ENCODE measurements around the gene ACTN3. TPM values are rescaled to one million over a fixed set of nuclear protein-coding genes. Genes with fewer than 3 reads are reported as not detected.
"Not testable (repeated sequence)": the region's sequence is repeated elsewhere in the genome, so short reads cannot be mapped to it uniquely, and the experiment has no call there.

ACTN3 gene
- total RNA-seq, 2 experiments from 2014 or later, result 0.30 to 0.35 TPM

DNA sequence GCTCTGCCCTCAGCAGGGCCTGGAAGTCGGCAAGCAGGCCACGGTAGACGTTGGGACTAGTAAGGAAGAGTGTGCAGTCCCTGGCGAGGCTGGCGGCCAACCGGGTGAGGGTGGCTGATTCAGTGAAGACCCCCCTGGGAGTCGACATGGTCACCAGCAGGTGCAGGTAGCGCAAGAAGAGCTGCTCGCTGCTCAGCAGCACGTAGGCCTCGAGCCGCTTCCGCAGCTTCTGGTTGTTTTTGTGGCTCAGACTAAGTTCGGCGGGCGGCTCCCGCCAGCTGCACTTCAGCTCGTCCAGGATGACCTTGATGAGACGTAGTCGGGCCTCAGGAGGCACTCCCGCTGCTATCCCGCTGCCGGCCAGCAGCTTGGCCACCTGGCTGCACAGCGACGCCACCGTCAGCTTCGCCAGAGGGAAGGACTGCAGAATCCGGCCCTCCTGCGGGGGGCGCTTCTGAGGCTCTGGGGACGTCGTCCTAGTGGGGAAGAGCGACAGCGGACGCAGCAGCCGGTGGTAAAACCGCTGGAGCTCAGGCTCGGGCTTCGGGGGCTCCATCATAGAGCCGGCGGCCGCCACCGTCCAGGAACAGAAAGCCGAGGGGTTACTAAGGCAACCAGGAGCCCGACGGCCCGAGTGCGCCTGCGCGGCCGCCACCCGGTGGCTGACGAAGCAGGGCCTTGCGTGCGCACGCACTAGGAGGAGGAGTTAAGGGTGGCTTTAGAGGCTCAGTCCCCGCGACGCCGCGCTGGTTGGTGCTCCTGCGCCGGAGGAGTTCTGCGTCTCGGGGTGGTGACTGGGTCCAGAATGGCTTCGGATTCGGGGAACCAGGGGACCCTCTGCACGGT is 46.0 kb downstream of the ACTN3 start, which contains the start of the genes CCDC87 and CCS:
Gene CCDC87 (minus strand): TSS at position 607 of the 846 bp plus-strand sequence. CDS start 48 bp downstream, at position 559.
Gene CCS (plus strand): TSS at position 729 of the 846 bp plus-strand sequence. CDS start 77 bp downstream, at position 806.
- no peaks in the 10 kb centered on the region for H3K27me3 Mint-ChIP-seq
- ChIA-PET CTCF (interaction anchor here (0.8 to 2.7 kb wide), 14 partner anchors 9 to 113 kb away, joined by 3 to 24 read pairs (median 4); partner anchors contain the start of genes ACTN3, DPP3, RBM14 and RBM4), POLR2A (interaction anchor here (1.3 to 7.6 kb wide), 4 partner anchors 14 to 85 kb away, joined by 3 to 86 read pairs (median 26); partner anchors contain the start of genes RBM14, RBM4 and RBM4B)
- peak within 1 kb of the TSS; percentile 92 for H3K27ac Mint-ChIP-seq
- H3K36me3 Mint-ChIP-seq (ENCODE audit: low read depth), result peaks cover 3% of the 10 kb centered on the region
- H3K4me3 Mint-ChIP-seq, result peak within 1 kb of the TSS; percentile 100
- peak; percentile 99 for DNase-seq
- H3K9me3 Mint-ChIP-seq, result no peaks in the 10 kb centered on the region
- peaks cover 37% of the 10 kb centered on the region for H3K4me1 Mint-ChIP-seq

DNA sequence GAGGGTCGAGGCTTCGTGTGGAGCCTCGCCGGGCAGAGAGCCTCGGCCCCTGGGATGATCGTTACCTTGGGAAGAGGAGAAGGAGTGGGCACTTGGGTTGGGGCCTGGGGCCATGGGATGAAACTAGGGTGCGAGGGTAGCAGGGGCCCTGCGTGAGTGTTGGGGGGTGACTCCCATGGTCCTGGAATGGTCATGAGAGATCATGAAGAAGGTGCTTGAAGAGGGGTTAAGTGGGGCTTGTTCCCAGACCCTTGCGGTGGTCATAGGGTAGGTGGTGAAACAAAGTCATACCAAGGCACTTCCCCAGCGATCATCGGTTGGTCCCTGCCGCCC is 46.6 kb downstream of the ACTN3 start:
- ChIA-PET CTCF (interaction anchor here (1.2 to 2.7 kb wide), 7 partner anchors 12 to 85 kb away, joined by 4 to 24 read pairs (median 8); partner anchors contain the start of genes ACTN3, RBM14, RBM4 and RBM4B), POLR2A (interaction anchor here (0.6 to 7.6 kb wide), 6 partner anchors 26 to 648 kb away, joined by 3 to 86 read pairs (median 10); partner anchors contain the start of genes ACTN3, DPP3, RBM14 and RBM4)
- Mint-ChIP-seq H3K4me3 (peak overlapping the region; percentile 100), H3K36me3 (ENCODE audit: low read depth) (peaks cover 3% of the 10 kb centered on the region), H3K9me3 (no peaks in the 10 kb centered on the region), H3K27ac (peak overlapping the region; percentile 92), H3K27me3 (no peaks in the 10 kb centered on the region), H3K4me1 (peaks cover 37% of the 10 kb centered on the region)
- peak; percentile 19 for DNase-seq

DNA sequence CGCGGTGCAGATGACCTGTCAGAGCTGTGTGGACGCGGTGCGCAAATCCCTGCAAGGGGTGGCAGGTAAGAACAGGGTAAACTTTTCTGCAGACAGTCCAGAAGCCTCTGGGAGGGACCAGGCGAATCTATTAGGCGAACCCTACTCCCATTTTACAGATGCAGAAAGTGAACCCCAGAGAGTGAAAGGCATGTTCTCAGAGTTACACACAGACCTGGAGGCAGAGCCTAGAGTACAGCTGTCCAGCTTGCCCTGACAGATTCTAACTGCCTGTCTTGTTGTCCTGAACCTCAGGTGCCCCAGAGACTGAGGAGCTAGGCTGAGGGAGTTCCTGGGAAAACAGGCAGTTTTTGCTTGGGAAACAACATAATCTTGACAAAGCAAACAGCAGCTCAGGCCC is 46.9 kb downstream of the ACTN3 start:
- Mint-ChIP-seq H3K36me3 (ENCODE audit: low read depth) (peaks cover 3% of the 10 kb centered on the region), H3K27me3 (no peaks in the 10 kb centered on the region), H3K4me1 (peaks cover 37% of the 10 kb centered on the region), H3K9me3 (no peaks in the 10 kb centered on the region), H3K4me3 (peak overlapping the region; percentile 100), H3K27ac (peak overlapping the region; percentile 92)
- ChIA-PET POLR2A (interaction anchor here (0.6 to 7.6 kb wide), 6 partner anchors 25 to 648 kb away, joined by 3 to 86 read pairs (median 10); partner anchors contain the start of genes ACTN3, DPP3, RBM14 and RBM4), CTCF (interaction anchor here (1.3 to 2.7 kb wide), 4 partner anchors 12 to 208 kb away, joined by 4 to 24 read pairs (median 14); partner anchors contain the start of genes RBM14 and RBM4B)
- no peak for DNase-seq

DNA sequence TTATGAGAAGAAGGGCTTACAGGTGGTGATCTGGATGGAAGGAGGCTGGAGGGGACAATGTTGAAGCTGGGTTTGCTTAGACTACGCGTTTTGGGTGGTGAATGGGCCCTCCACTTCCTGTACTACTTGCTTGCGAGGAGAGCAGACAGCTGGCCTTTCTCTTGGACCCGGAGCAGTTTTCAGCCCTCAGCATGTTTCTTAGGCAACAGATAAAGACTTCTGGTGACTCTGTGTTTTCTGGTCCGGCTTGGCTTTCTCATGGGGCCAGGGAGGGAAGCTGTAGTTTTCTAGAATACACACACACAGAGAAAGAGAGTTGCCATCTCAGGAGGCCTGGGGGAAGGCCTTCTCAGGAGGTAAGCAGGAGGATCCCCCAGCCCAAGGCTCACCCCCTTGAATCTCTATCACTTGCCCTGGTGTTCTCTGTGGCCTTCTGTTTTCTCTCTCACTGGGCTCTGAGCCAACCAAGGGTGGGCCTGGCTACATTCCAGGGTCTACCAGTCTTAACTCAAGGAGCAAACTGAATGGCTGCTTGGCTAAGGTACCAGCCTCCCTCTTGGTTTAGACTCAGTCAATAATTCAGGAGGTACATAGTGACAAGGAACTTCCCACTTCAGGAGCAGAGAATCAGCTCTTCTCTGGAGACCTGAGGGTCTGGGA is 48.7 kb downstream of the ACTN3 start:
- POLR2A ChIA-PET, result interaction anchor here (0.8 to 7.6 kb wide), 8 partner anchors 12 to 247 kb away, joined by 3 to 86 read pairs (median 4); partner anchors contain the start of genes RBM14, RBM4, RBM4B and ZDHHC24
- Mint-ChIP-seq H3K4me3 (peak overlapping the region; percentile 4), H3K27ac (peak overlapping the region; percentile 63), H3K4me1 (peaks cover 37% of the 10 kb centered on the region), H3K36me3 (ENCODE audit: low read depth) (peaks cover 4% of the 10 kb centered on the region), H3K9me3 (no peaks in the 10 kb centered on the region), H3K27me3 (no peaks in the 10 kb centered on the region)
- DNase-seq, result peak; percentile 20
- CTCF ChIA-PET, result interaction anchor here (0.6 to 2.0 kb wide), 10 partner anchors 14 to 209 kb away, joined by 3 to 9 read pairs (median 5); partner anchors contain the start of gene RBM4

DNA sequence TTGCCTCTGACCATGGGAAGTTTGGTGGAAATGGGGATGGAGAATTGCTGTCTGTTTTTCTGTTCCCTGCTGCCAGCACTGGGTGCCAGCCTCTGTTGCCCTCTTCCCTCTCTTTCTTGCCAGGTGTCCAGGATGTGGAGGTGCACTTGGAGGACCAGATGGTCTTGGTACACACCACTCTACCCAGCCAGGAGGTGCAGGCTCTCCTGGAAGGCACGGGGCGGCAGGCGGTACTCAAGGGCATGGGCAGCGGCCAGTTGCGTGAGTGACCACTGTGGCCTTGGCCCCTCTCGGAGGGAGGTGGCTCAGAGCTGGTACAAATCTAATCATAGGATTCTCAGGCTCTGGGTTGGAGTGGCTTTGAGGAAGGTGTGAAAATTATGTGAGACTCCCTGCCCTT is 52.3 kb downstream of the ACTN3 start:
- ChIA-PET POLR2A (interaction anchor here (1.6 kb wide), 1 partner anchor 17 kb away, joined by 7 read pairs; the partner anchor contains the start of gene RBM14), CTCF (no interaction called here)
- peaks cover 7% of the 10 kb centered on the region for H3K36me3 Mint-ChIP-seq (ENCODE audit: low read depth)
- no peak overlapping the region for H3K4me3 Mint-ChIP-seq
- no peaks in the 10 kb centered on the region for H3K9me3 Mint-ChIP-seq
- H3K27me3 Mint-ChIP-seq, result no peaks in the 10 kb centered on the region
- DNase-seq, result no peak
- H3K4me1 Mint-ChIP-seq, result peaks cover 18% of the 10 kb centered on the region
- H3K27ac Mint-ChIP-seq, result no peak overlapping the region

DNA sequence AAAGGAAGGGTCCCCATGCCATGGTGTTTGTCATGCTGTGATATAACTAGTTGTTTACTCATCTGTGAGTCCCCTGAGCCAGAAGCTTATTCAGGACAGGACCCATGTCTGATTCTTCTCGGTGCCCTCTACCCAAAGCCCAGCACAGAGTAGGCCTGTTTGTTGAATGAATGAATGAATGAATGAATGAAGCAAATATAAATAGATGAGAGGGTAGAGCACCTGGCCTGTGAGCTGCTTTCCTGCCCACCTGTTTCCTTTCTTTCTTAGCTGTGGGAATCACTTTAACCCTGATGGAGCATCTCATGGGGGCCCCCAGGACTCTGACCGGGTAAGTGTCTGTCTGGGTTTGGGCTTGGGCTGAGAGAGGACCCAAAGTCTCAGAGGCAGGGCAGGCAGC is 53.5 kb downstream of the ACTN3 start:
- no peaks in the 10 kb centered on the region for H3K9me3 Mint-ChIP-seq
- CTCF ChIA-PET, result no interaction called here
- H3K27ac Mint-ChIP-seq, result no peak overlapping the region
- POLR2A ChIA-PET, result interaction anchor here (1.6 kb wide), 1 partner anchor 16 kb away, joined by 7 read pairs; the partner anchor contains the start of gene RBM14
- no peak for DNase-seq
- H3K27me3 Mint-ChIP-seq, result no peaks in the 10 kb centered on the region
- H3K36me3 Mint-ChIP-seq (ENCODE audit: low read depth), result peaks cover 12% of the 10 kb centered on the region
- peaks cover 9% of the 10 kb centered on the region for H3K4me1 Mint-ChIP-seq
- H3K4me3 Mint-ChIP-seq, result no peak overlapping the region

DNA sequence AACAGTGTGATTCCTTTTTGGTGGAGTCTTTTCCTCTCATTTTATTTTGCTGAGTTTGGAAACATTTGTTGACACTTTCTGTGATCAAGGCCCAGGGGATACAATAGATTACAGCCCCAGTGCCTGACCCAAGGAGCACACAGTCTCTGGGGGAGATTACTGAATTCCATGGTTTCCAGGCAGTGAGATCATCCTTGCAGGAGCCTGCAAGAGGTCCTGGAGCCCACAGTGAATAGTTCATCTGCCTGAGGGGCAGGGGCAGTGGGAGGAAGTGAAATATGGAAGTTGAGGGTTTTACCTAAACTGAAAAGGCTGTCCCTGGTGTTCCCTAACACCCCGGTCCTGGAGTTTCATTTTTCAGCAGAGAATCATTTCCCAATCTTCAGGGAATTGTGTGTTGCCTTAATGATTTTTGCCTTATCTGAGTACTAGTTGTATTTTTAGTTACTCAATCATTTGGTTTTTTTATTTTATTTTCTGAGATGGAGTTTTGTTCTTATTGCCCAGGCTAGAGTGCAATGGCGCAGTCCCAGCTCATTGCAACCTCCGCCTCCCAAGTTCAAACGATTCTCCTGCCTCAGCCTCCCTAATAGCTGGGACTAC is 54.0 kb downstream of the ACTN3 start:
- H3K9me3 Mint-ChIP-seq, result no peaks in the 10 kb centered on the region
- no peak overlapping the region for H3K27ac Mint-ChIP-seq
- H3K27me3 Mint-ChIP-seq, result no peaks in the 10 kb centered on the region
- peaks cover 16% of the 10 kb centered on the region for H3K36me3 Mint-ChIP-seq (ENCODE audit: low read depth)
- CTCF ChIA-PET, result no interaction called here
- POLR2A ChIA-PET, result interaction anchor here (1.6 kb wide), 1 partner anchor 16 kb away, joined by 7 read pairs; the partner anchor contains the start of gene RBM14
- peaks cover 4% of the 10 kb centered on the region for H3K4me1 Mint-ChIP-seq
- H3K4me3 Mint-ChIP-seq, result no peak overlapping the region
- no peak for DNase-seq

DNA sequence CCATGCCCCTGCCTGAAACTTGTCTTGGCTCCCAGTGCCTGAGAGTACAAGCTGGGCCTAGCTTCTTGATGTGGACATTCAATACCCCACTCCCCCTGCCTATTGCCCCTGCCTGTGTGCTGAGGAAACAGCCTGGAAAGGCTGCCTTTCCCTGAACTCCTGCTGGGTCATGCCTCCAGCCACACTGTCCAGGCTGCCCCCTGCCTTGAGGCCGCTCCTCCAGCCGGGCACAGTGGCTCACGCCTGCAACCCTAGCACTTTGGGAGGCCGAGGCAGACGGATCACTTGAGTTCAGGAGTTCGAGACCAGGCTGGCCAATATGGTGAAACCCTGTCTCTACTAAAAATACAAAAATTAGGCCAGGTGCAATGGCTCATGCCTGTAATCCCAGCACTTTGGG is 56.4 kb downstream of the ACTN3 start:
- CTCF ChIA-PET, result no interaction called here
- H3K27ac Mint-ChIP-seq, result no peak overlapping the region
- POLR2A ChIA-PET, result interaction anchor here (1.3 kb wide), 1 partner anchor 13 kb away, joined by 6 read pairs; the partner anchor contains the start of gene RBM14

DNA sequence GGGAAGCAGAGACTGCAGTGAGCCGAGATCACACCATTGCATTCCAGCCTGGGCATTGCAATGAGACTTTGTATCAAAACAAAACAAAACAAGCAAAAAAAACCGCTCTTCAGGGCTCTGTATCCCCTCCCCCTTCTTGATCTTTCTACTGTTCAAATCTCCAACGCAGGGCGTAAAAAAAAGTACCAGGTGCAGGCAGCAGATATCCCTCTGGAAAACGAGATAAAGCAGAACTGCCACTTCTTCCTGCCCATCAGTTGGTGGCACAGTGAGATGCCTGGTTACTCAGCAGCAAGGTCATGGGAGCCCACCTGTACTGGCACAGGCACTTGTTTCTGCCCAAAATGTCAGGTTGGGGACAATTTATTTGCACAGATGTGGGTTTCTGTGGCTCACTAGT is 57.5 kb downstream of the ACTN3 start:
- Mint-ChIP-seq H3K36me3 (ENCODE audit: low read depth) (peaks cover 16% of the 10 kb centered on the region), H3K27me3 (no peaks in the 10 kb centered on the region), H3K4me1 (no peaks in the 10 kb centered on the region), H3K4me3 (no peak overlapping the region), H3K27ac (no peak overlapping the region), H3K9me3 (no peaks in the 10 kb centered on the region)
- CTCF ChIA-PET, result no interaction called here
- POLR2A ChIA-PET, result interaction anchor here (4.3 kb wide), 1 partner anchor 13 kb away, joined by 26 read pairs; the partner anchor contains the start of gene RBM14
- DNase-seq, result no peak

More for the DNA sequence above, 56.4 kb downstream of the ACTN3 start:
- peaks cover 16% of the 10 kb centered on the region for H3K36me3 Mint-ChIP-seq (ENCODE audit: low read depth)
- no peak overlapping the region for H3K4me3 Mint-ChIP-seq
- H3K27me3 Mint-ChIP-seq, result no peaks in the 10 kb centered on the region
- H3K9me3 Mint-ChIP-seq, result no peaks in the 10 kb centered on the region
- H3K4me1 Mint-ChIP-seq, result no peaks in the 10 kb centered on the region
- no peak for DNase-seq

DNA sequence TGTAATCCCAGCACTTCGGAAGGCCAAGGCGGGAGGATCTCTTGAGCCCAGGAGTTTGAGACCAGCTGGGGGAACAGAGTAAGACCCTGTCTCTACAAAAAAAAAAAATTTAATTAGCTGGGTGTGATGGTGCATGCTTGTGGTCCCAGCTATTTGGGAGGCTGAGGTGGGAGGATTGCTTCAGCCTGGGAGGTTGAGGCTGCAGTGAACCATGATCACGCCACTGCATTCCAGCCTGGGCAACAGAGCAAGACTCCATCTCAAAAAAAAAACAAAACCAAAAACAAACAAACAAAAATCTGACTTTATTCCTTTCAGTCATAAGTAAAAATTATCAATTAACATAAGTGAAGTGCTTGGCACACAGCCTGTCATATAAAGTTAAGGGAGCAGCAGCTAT is 59.9 kb downstream of the ACTN3 start:
- H3K4me3 Mint-ChIP-seq, H3K27me3 Mint-ChIP-seq, H3K27ac Mint-ChIP-seq, H3K9me3 Mint-ChIP-seq, DNase-seq: not testable (repeated sequence)
- H3K4me1 Mint-ChIP-seq, result peaks cover 14% of the 10 kb centered on the region
- peaks cover 11% of the 10 kb centered on the region for H3K36me3 Mint-ChIP-seq (ENCODE audit: low read depth)
- ChIA-PET CTCF (interaction anchor here (0.7 to 1.6 kb wide), 2 partner anchors 14 to 22 kb away, joined by 3 to 7 read pairs; partner anchors contain the start of genes CCDC87 and CCS), POLR2A (interaction anchor here (1.0 to 4.3 kb wide), 4 partner anchors 10 to 31 kb away, joined by 3 to 26 read pairs (median 4); partner anchors contain the start of genes CCDC87, CCS and RBM14)

DNA sequence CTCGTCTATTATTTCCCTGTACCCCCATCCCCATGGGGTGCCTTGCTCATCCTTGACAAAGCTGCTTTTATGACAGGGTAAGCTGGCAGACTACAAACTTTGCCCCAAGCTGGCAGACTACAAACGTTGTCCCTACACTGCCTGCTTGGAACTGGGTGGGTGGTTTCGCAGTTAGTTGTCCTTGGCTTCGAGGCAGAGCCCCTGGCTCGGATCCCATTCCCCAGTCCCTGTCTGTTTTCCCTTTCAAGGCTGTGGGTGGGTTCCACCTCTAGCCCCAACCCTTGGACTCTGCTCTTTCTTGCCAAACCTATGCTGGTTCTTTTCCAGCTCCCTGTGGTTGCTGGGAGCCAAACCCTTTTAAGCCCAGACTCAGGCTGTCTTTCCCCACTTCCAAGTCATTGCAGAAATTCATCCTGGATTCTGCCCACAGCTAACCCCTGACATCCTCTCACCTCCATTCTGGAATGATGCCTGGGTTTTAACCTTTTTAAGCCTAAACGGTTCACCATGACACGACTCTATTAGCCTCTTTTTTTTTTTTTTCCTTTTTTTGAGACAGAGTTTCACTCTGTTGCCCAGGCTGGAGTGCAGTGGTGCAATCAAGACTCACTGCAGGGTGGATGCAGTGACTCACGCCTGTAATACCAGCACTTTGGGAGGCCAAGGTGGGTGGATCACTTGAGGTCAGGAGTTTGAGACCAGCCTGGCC is 60.6 kb downstream of the ACTN3 start:
- Mint-ChIP-seq H3K36me3 (ENCODE audit: low read depth) (peaks cover 8% of the 10 kb centered on the region), H3K27me3 (no peaks in the 10 kb centered on the region), H3K4me3 (no peak overlapping the region), H3K27ac (no peak overlapping the region), H3K4me1 (peaks cover 14% of the 10 kb centered on the region), H3K9me3 (no peaks in the 10 kb centered on the region)
- CTCF ChIA-PET, result interaction anchor here (0.7 to 1.6 kb wide), 3 partner anchors 9 to 22 kb away, joined by 3 to 7 read pairs (median 3); partner anchors contain the start of genes CCDC87 and CCS
- no peak for DNase-seq
- POLR2A ChIA-PET, result interaction anchor here (1.0 to 4.3 kb wide), 3 partner anchors 10 to 15 kb away, joined by 3 to 26 read pairs (median 4); partner anchors contain the start of genes CCDC87, CCS and RBM14
